A549 treated with RU486 at 1 μM for 4 hours (cell line): Measurements from ENCODE around the gene GALNT14. TPM values are rescaled to one million over a fixed set of nuclear protein-coding genes. Genes with fewer than 3 reads are reported as not detected.

ENCODE experiments used
- total RNA-seq: library from RNA; stranded (reverse); fragments of 200-300 nt; extraction: Qiagen RNA extraction; gene quantifications from 5 replicates; pipeline ENCODE4 v1.2.3, GENCODE V29; 2022; ENCODE audit warnings: low read depth

GALNT14 gene, protein sequence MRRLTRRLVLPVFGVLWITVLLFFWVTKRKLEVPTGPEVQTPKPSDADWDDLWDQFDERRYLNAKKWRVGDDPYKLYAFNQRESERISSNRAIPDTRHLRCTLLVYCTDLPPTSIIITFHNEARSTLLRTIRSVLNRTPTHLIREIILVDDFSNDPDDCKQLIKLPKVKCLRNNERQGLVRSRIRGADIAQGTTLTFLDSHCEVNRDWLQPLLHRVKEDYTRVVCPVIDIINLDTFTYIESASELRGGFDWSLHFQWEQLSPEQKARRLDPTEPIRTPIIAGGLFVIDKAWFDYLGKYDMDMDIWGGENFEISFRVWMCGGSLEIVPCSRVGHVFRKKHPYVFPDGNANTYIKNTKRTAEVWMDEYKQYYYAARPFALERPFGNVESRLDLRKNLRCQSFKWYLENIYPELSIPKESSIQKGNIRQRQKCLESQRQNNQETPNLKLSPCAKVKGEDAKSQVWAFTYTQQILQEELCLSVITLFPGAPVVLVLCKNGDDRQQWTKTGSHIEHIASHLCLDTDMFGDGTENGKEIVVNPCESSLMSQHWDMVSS
- total RNA-seq = 44.2 to 55.1 TPM (median 48.9 TPM) in 5 replicates

GRCh38 chr2:31138037-31138962, at the start of gene GALNT14:
Gene GALNT14, minus strand, starts transcription at chr2:31138440. Its CDS starts 354 bp downstream, at chr2:31138086.

Other genes with a start within 250 kb of the GALNT14 start
- gene CAPN14, start 79.1 kb upstream of the GALNT14 start, total RNA-seq = 0.03 to 0.07 TPM (median 0.05 TPM) in 3 of 5 replicates, not detected in the others
- 8.5 to 10.6 TPM (median 9.1 TPM) in 5 replicates for gene EHD3, start 95.7 kb upstream of the GALNT14 start, total RNA-seq